Common myeloid progenitor, CD34-positive (primary cell): ENCODE results near the gene ZFP91.

Experiments
- CTCF ChIA-PET: fragments of 350-600 bp; sonication (Branson Sonifier 250); formaldehyde crosslinking; loops from one replicate; lab custom pipeline; 2021; ENCODE audit warnings: antibody characterized with exemption; lab: Charles Lee
- POLR2A ChIA-PET: fragments of 350-600 bp; sonication (Branson Sonifier 250); formaldehyde crosslinking; loops from one replicate; lab custom pipeline; 2021; ENCODE audit warnings: antibody characterized with exemption; lab: Charles Lee
- DNase-seq, 3 donors: peaks; one replicate each; pipeline versions ENCODE4 v3.0.0 to v3.0.0-alpha.2; 2013
- H3K27ac ChIP-seq, 2 experiments: 1 replicate in 1 of 2; 2 replicates in 1 of 2; pipeline ENCODE4 v1.7.0; 2013; ENCODE audit warnings: inconsistent platforms in 2 of 2, low read length in 2 of 2, mild to moderate bottlenecking in 2 of 2, low read depth in 1 of 2, moderate library complexity in 1 of 2; ENCODE audit not compliant: severe bottlenecking in 2 of 2, insufficient read depth in 1 of 2, poor library complexity in 1 of 2
- H3K27me3 ChIP-seq, 5 experiments: replicated peaks in 2 of 5; 1 replicate in 3 of 5; 2 replicates in 2 of 5; pipeline versions ENCODE4 v1.6.1 to v1.7.0; 2013; ENCODE audit warnings: low read length in 4 of 5, mild to moderate bottlenecking in 2 of 5, moderate library complexity in 2 of 5, inconsistent platforms in 1 of 5; ENCODE audit not compliant: insufficient read depth in 5 of 5, control insufficient read depth in 4 of 5
- H3K36me3 ChIP-seq, 4 experiments: 1 replicate in 2 of 4; 2 replicates in 2 of 4; pipeline versions ENCODE4 v1.6.1 to v1.7.0; 2013; ENCODE audit warnings: low read length in 3 of 4, control low read depth in 1 of 4, mild to moderate bottlenecking in 1 of 4; ENCODE audit not compliant: control insufficient read depth in 4 of 4, insufficient read depth in 4 of 4
- H3K4me1 ChIP-seq, 4 experiments: 1 replicate in 3 of 4; 2 replicates in 1 of 4; pipeline versions ENCODE4 v1.6.1 to v1.7.1; 2013; ENCODE audit warnings: low read length in 3 of 4, mild to moderate bottlenecking in 3 of 4, control low read depth in 1 of 4, inconsistent platforms in 1 of 4, moderate library complexity in 1 of 4; ENCODE audit not compliant: control insufficient read depth in 4 of 4, insufficient read depth in 4 of 4; ENCODE audit errors: control extremely low read depth in 1 of 4
- H3K4me3 ChIP-seq, 7 experiments: 1 replicate in 4 of 7; 2 replicates in 3 of 7; pipeline versions ENCODE4 v1.5.1 to v1.7.0; 2013; ENCODE audit warnings: mild to moderate bottlenecking in 7 of 7, low read length in 6 of 7, moderate library complexity in 6 of 7, inconsistent platforms in 2 of 7, low read depth in 2 of 7, control low read depth in 1 of 7; ENCODE audit not compliant: insufficient read depth in 4 of 7, control insufficient read depth in 1 of 7; ENCODE audit errors: extremely low read depth in 1 of 7
- H3K9me3 ChIP-seq, 5 experiments: 1 replicate in 4 of 5; 2 replicates in 1 of 5; pipeline versions ENCODE4 v1.6.1 to v1.7.1; 2013; ENCODE audit warnings: low read length in 4 of 5, mild to moderate bottlenecking in 2 of 5, inconsistent platforms in 1 of 5, low read depth in 1 of 5, moderate library complexity in 1 of 5; ENCODE audit not compliant: control insufficient read depth in 4 of 5, insufficient read depth in 2 of 5; ENCODE audit errors: control extremely low read depth in 1 of 5
- WGBS: methylation state at CpG from one replicate; pipeline ENCODE4 v1.1.5; 2013; ENCODE audit not compliant: insufficient coverage; 5-methylcytosine and 5-hydroxymethylcytosine counted together

ZFP91 gene

DNA sequence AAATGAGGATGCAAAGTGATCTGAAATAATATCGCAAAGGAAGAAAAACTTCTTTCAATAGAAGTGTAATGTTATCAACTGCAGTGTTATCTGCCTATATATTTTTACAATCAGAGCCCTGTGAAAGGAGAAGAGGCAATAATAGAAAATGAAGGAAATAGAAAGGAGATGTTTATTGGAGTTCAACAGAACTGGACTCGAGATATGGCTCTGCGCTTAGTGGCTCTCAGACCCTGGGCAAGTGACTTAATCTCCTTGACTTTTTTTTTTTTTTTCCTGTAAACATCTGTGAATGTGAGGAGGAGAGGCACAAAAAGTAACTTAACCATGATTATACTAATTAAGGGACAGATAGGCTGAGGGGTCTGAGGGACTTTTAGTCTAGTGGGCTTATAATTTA, 62.5 kb downstream of the ZFP91 start:
- no peaks in the 10 kb centered on the region for H3K36me3 ChIP-seq
- WGBS: 69% methylated on average over 2 of the region's 3 CpGs
- H3K9me3 ChIP-seq: peaks cover 0 to 8% (median 6%) of the 10 kb centered on the region in 5 experiments
- DNase-seq: no peak
- CTCF ChIA-PET: interaction anchor here (1.7 to 4.3 kb wide), 2 partner anchors 13 to 65 kb away, joined by 4 to 30 read pairs; no protein-coding TSS in a partner anchor
- H3K4me3 ChIP-seq: no peak overlapping the region
- H3K4me1 ChIP-seq: peaks cover 3 to 20% (median 17%) of the 10 kb centered on the region in 4 experiments
- H3K27me3 ChIP-seq: no peaks in the 10 kb centered on the region
- POLR2A ChIA-PET: no interaction called here
- no peak overlapping the region for H3K27ac ChIP-seq

DNA sequence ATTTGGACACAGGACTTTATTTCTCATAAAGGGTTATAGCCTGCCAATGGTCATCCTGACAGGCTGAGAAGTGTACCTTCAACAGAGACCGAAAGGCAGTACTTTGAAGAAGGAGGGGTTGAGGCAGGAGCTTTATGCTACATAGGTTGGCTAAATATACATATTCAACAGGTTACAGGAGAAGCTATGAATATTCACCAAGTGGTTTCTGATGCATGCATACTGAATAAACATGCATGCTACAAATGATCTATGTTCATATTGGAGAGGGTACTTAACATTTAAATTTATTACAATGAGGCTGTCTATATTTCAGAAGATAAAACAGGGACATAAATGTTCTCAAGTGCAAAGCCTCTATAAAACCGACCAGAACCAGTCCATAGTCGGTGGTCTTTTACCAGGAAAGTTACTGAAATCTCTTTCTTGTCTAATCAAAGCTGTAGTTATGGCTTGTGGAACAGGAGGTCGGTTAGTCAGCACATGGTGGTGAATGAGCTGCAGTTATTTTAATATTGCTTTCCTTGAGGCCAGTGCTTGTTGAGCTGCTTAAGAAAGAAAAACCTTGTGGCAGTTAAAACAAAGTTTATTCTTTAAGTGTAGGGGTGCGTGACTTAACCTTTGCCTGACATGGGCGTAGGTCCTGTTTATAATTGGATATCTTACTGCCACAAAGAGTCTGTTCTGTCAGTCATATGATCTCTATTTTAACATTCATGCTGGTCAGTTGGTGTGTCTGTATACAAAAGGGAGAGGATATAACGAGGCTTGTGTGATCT, 63.1 kb downstream of the ZFP91 start:
- Histone ChIP-seq H3K4me1 (peaks cover 3 to 20% (median 18%) of the 10 kb centered on the region in 4 experiments), H3K27me3 (no peaks in the 10 kb centered on the region), H3K36me3 (no peaks in the 10 kb centered on the region), H3K9me3 (peaks cover 0 to 13% (median 6%) of the 10 kb centered on the region in 5 experiments), H3K4me3 (no peak overlapping the region), H3K27ac (no peak overlapping the region)
- ChIA-PET POLR2A (no interaction called here), CTCF (no interaction called here)
- 91% methylated on average over 5 of the region's 7 CpGs for WGBS
- DNase-seq: no peak

DNA sequence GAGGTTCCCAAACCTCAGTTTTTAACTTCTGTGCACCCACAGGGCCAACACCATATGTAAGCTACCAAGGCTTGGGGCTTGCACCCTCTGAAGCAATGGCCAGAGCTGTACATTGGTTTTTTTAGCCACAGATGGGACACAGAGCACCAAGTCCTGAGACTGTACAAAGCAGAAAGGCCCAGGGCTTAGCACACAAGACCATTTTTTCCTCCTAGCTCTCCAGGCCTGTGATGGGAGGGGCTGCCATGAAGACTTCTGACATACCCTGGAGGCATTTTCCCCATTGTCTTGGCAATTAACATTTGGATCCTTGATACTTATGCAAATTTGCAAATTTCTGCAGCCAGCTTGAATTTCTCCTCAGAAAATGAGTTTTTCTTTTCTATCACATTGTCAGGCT, 67.0 kb downstream of the ZFP91 start:
- Histone ChIP-seq H3K36me3 (no peaks in the 10 kb centered on the region), H3K4me3 (no peak overlapping the region), H3K27me3 (no peaks in the 10 kb centered on the region), H3K4me1 (peaks cover 3 to 7% (median 6%) of the 10 kb centered on the region in 4 experiments), H3K9me3 (peaks cover 1 to 15% (median 6%) of the 10 kb centered on the region in 5 experiments), H3K27ac (no peak overlapping the region)
- DNase-seq: no peak
- CTCF ChIA-PET: interaction anchor here (0.7 to 3.0 kb wide), 5 partner anchors 8 to 15 kb away, joined by 3 to 12 read pairs (median 7); no protein-coding TSS in a partner anchor
- POLR2A ChIA-PET: no interaction called here

DNA sequence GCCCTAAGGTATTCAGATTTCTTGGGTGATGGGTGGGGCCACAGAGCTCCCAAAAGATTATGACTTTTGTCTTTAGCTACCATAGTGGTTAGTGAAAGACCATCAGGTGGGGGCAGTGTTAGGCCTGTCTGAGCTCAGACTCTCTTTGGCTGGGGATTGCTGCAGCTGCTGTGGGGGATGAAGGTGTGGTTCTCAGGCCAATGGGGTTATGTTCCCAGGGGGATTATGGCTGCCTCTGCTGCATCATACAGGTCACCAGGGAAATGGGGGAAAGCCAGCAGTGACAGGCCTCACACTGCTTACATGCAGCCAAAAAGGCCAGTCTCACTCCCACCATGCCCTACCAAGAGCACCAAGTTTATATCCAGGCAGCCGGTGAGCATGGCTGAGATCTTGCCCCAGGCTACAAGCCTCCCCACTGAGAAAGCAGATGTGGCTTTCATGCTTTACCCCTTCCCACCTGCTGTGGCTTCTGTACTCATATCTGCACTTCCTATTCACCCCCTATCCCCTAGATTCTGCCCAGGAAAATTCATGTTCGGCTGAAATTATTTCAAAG, 68.4 kb downstream of the ZFP91 start:
- Histone ChIP-seq H3K4me1 (peaks cover 0 to 4% (median 0%) of the 10 kb centered on the region in 4 experiments), H3K36me3 (no peaks in the 10 kb centered on the region), H3K9me3 (peaks cover 3 to 15% (median 6%) of the 10 kb centered on the region in 5 experiments), H3K27ac (no peak overlapping the region), H3K4me3 (no peak overlapping the region), H3K27me3 (no peaks in the 10 kb centered on the region)
- 64% methylated on average over 2 of the region's 2 CpGs for WGBS
- no peak for DNase-seq
- POLR2A ChIA-PET: no interaction called here
- CTCF ChIA-PET: interaction anchor here (1.1 to 3.0 kb wide), 5 partner anchors 8 to 255 kb away, joined by 3 to 12 read pairs (median 7); no protein-coding TSS in a partner anchor

DNA sequence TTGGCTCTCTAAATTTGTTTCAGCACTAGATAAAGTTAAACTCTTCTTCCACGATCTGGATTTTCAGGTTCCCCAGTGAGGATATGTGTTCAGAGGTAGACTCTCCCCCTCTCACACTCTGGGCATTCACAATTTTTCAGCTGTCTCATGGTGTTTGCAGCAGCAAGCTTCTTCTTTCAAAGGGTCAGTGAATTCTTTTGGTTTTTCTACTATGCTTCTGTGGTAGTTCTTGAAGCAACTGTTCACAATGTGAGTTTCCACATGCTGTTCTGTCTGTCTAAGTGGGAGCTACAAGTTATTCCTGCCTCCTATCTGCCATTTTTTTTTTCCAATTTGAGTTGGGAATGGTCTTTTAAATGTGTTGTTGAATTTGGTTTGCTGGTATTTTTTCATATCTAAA, 69.0 kb downstream of the ZFP91 start:
- Histone ChIP-seq H3K9me3 (peaks cover 3 to 15% (median 6%) of the 10 kb centered on the region in 5 experiments), H3K27ac (no peak overlapping the region), H3K27me3 (no peaks in the 10 kb centered on the region), H3K4me1 (peaks cover 0 to 4% (median 0%) of the 10 kb centered on the region in 4 experiments), H3K36me3 (no peaks in the 10 kb centered on the region), H3K4me3 (no peak overlapping the region)
- ChIA-PET POLR2A (no interaction called here), CTCF (interaction anchor here (1.1 to 3.0 kb wide), 4 partner anchors 8 to 254 kb away, joined by 3 to 12 read pairs (median 4); no protein-coding TSS in a partner anchor)
- WGBS: no CpG with 5 or more reads among the region's 1 CpG
- DNase-seq: no peak

DNA sequence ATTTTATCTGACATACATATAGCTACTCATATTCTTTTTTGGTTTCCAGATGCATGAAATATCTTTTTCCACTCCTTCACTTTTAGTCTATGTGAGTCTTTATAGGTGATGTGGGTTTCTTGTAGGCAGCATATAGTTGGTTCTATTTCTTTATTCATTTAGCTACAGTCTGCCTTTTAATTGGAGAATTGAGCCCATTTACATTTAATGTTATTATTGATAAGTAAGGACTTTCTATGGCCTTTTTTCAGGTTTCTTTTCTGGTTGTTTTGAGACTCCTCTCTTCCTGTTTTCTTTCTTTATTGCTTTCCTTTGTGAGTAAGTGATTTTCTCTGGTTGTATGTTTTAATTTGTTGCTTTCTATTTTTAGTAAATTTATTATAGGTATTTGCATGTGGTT, 70.8 kb downstream of the ZFP91 start:
- Histone ChIP-seq H3K27ac (no peak overlapping the region), H3K4me3 (no peak overlapping the region), H3K4me1 (peaks cover 0 to 4% (median 2%) of the 10 kb centered on the region in 4 experiments), H3K36me3 (no peaks in the 10 kb centered on the region), H3K27me3 (no peaks in the 10 kb centered on the region), H3K9me3 (peaks cover 3 to 15% (median 6%) of the 10 kb centered on the region in 5 experiments)
- no peak for DNase-seq
- ChIA-PET POLR2A (no interaction called here), CTCF (interaction anchor here (1.1 to 2.0 kb wide), 3 partner anchors 20 to 139 kb away, joined by 3 to 9 read pairs (median 6); no protein-coding TSS in a partner anchor)

DNA sequence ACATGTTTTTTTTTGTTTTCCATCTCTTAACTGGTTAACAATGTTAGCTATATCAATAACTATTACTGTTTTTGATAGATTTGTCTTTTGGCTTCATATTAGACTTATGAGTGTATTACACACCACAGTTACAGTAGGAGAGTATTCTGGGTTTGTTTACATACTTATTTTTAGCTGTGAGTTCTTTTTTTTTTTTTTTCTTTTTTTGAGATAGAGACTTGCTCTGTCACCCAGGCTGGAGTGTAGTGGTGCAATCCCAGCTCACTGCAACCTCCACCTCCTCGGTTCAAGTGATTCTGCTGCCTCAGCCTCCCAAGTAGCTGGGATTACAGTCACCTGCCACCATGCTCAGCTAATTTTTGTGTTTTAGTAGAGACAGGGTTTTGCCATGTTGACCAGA, 71.6 kb downstream of the ZFP91 start:
- peaks cover 3 to 13% (median 5%) of the 10 kb centered on the region in 5 experiments for H3K9me3 ChIP-seq
- no peak overlapping the region for H3K4me3 ChIP-seq
- peaks cover 0 to 4% (median 2%) of the 10 kb centered on the region in 4 experiments for H3K4me1 ChIP-seq
- no peak for DNase-seq
- CTCF ChIA-PET: interaction anchor here (1.1 to 6.8 kb wide), 5 partner anchors 14 to 138 kb away, joined by 3 to 53 read pairs (median 6); no protein-coding TSS in a partner anchor
- WGBS: no CpG with 5 or more reads among the region's 1 CpG
- no peaks in the 10 kb centered on the region for H3K36me3 ChIP-seq
- H3K27me3 ChIP-seq: no peaks in the 10 kb centered on the region
- H3K27ac ChIP-seq: no peak overlapping the region
- POLR2A ChIA-PET: no interaction called here
